Gastroesophageal sphincter (tissue), 3 donors: ENCODE results near the gene EED.
"Not testable (repeated sequence)": the region's sequence is repeated elsewhere in the genome, so short reads cannot be mapped to it uniquely, and the experiment has no call there.

Source experiments
- EP300 ChIP-seq: sonication (generic); formaldehyde crosslinking; IDR thresholded peaks from one replicate; pipeline ENCODE4 v1.6.1; 2017; ENCODE audit warnings: antibody characterized with exemption, mild to moderate bottlenecking
- POLR2A ChIP-seq, 2 donors: fragments of 450-650 bp; IDR thresholded peaks; one replicate each; pipeline ENCODE4 v1.6.1; 2017; ENCODE audit warnings: antibody characterized with exemption in 2 of 2, mild to moderate bottlenecking in 2 of 2, moderate library complexity in 1 of 2
- TF ChIP-seq, protein P1 (sequence below), 4 experiments: fragments of 200-600 bp in 2 of 4; fragments of 450-650 bp in 2 of 4; sonication (generic) in 1 of 4; IDR thresholded peaks; one replicate each; pipeline ENCODE4 v1.5.1; 2017 to 2019; ENCODE audit warnings: antibody characterized with exemption in 4 of 4, mild to moderate bottlenecking in 2 of 4, moderate library complexity in 2 of 4

GRCh38 chr11:86289508-86290280, 45.1 kb downstream of the EED start:
- TF ChIP-seq POLR2A (IDR thresholded peaks at IDR 0.05); EP300: not testable (repeated sequence)
- TF ChIP-seq, protein P1, sequence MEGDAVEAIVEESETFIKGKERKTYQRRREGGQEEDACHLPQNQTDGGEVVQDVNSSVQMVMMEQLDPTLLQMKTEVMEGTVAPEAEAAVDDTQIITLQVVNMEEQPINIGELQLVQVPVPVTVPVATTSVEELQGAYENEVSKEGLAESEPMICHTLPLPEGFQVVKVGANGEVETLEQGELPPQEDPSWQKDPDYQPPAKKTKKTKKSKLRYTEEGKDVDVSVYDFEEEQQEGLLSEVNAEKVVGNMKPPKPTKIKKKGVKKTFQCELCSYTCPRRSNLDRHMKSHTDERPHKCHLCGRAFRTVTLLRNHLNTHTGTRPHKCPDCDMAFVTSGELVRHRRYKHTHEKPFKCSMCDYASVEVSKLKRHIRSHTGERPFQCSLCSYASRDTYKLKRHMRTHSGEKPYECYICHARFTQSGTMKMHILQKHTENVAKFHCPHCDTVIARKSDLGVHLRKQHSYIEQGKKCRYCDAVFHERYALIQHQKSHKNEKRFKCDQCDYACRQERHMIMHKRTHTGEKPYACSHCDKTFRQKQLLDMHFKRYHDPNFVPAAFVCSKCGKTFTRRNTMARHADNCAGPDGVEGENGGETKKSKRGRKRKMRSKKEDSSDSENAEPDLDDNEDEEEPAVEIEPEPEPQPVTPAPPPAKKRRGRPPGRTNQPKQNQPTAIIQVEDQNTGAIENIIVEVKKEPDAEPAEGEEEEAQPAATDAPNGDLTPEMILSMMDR (IDR thresholded peaks at IDR 0.05): not testable (repeated sequence)
